ENCODE data around the gene BLTP3A. TPM values are rescaled to one million over a fixed set of nuclear protein-coding genes. Genes with fewer than 3 reads are reported as not detected.

The BLTP3A gene
- total and polyA plus RNA-seq, 2 of the 13 experiments (the other 11 are each of a cell fraction or from before 2014, with no cell fraction given), result 22.1 to 24.0 TPM

DNA sequence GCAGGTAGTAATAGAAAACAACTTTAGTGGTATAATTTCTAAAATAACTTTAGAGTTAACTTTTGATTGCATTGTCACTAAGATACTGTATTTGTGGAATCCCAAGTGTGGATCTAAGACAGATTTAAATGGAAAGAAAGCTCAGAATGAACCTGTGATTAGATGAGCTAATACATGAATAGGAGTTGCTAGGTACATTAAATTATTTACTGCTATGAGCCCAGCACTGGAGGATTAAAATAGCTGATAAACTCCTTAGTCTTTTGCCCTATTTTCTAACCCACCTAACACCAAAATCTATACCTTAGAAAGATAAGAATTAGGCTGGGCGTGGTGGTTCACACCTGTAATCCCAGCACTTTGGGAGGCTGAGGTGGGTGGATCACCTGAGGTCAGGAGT, 23.7 kb upstream of the BLTP3A start:
- H4K20me1 ChIP-seq (ENCODE audit: insufficient read depth, low read length), result peaks cover 2% of the 10 kb centered on the region; the same call in 1 of the 2 replicates
- ChIA-PET POLR2A (no interaction called here), CTCF (ENCODE audit: low intra/inter-chr PET ratio, low total read pairs) (no interaction called here)
- no TSS peak for BruUV-seq (replicated peaks)
- no peak for ATAC-seq
- no peak overlapping the region for H3K4me2 ChIP-seq (ENCODE audit: low read depth, low read length)
- H3K27ac ChIP-seq (ENCODE audit: extremely low read length, insufficient read depth, low read length), result no peak overlapping the region
- peaks cover 31 to 81% of the 10 kb centered on the region in 2 experiments for H3K36me3 ChIP-seq (replicated peaks in 1 of 2; ENCODE audit: control insufficient read depth in 1 of 2, insufficient read depth in 2 of 2, low read length in 2 of 2)
- no peaks in the 10 kb centered on the region for H3K9me3 ChIP-seq (ENCODE audit: low read length)
- in situ Hi-C loops (cut with HindIII; ENCODE audit: extremely low pct_ligation_motif_present, low pct_unique_long_range_greater_than_20kb) (no loop called here), intact Hi-C loops (cut with micrococcal nuclease; ENCODE audit: unreplicated experiment) (no loop called here)
- peaks cover 9% of the 10 kb centered on the region for H3K79me2 ChIP-seq (ENCODE audit: insufficient read depth, low read length)
- DNase-seq (ENCODE audit: low spot score), result no peak
- no peak for FAIRE-seq
- no peak overlapping the region for H2AFZ ChIP-seq (ENCODE audit: low read length)
- H3K4me3 ChIP-seq (replicated peaks in 1 of 3; ENCODE audit: insufficient read depth in 1 of 3, low read depth in 2 of 3, low read length in 3 of 3), result no peak overlapping the region
- no peaks in the 10 kb centered on the region for H3K4me1 ChIP-seq (ENCODE audit: insufficient read depth, low read length)
- TF ChIP-seq PHF21A (CRISPR knock-in tag; IDR thresholded peaks at IDR 0.05) (no peak), ISL2 (CRISPR knock-in tag; IDR thresholded peaks at IDR 0.05) (no peak)
- TF ChIP-seq, protein P1, sequence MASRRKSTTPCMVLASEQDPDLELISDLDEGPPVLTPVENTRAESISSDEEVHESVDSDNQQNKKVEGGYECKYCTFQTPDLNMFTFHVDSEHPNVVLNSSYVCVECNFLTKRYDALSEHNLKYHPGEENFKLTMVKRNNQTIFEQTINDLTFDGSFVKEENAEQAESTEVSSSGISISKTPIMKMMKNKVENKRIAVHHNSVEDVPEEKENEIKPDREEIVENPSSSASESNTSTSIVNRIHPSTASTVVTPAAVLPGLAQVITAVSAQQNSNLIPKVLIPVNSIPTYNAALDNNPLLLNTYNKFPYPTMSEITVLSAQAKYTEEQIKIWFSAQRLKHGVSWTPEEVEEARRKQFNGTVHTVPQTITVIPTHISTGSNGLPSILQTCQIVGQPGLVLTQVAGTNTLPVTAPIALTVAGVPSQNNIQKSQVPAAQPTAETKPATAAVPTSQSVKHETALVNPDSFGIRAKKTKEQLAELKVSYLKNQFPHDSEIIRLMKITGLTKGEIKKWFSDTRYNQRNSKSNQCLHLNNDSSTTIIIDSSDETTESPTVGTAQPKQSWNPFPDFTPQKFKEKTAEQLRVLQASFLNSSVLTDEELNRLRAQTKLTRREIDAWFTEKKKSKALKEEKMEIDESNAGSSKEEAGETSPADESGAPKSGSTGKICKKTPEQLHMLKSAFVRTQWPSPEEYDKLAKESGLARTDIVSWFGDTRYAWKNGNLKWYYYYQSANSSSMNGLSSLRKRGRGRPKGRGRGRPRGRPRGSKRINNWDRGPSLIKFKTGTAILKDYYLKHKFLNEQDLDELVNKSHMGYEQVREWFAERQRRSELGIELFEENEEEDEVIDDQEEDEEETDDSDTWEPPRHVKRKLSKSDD (CRISPR knock-in tag; IDR thresholded peaks at IDR 0.05; ENCODE audit: low read depth), result no peak
- H3K9ac ChIP-seq (ENCODE audit: insufficient read depth, low read depth, low read length), result no peak overlapping the region
- WGBS (ENCODE audit: low lambda C conversion rate), result 100% methylated on average over 1 of the region's 1 CpG
- H3K27me3 ChIP-seq (ENCODE audit: control insufficient read depth in 1 of 2, insufficient read depth in 2 of 2, low read length in 2 of 2), result no peaks in the 10 kb centered on the region

DNA sequence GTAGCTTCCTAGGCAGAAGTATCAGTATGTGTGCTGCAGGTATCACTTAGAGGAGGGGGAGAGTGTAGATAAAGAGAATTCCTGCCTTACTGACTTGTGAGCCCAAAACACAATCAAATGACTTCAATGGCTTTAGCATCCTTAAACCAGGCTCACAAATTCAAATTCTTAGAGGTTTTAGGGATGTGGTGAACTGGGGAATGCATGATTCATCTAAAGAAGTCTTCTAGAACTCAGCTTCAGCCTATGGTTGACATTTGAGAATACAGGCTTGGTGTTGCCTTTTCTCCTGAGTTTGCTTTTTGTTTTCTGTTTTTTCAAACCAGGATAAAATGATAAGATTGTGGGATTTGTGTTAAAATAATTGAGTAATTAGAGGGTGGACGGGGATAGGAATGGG, 20.2 kb upstream of the BLTP3A start:
- no TSS peak for BruUV-seq (replicated peaks)
- no peak overlapping the region for H3K9ac ChIP-seq (ENCODE audit: insufficient read depth, low read depth, low read length)
- no peaks in the 10 kb centered on the region for H3K9me3 ChIP-seq (ENCODE audit: low read length)
- 97% methylated on average over 1 of the region's 1 CpG for WGBS (ENCODE audit: low lambda C conversion rate)
- H3K27ac ChIP-seq (ENCODE audit: extremely low read length, insufficient read depth, low read length), result no peak overlapping the region
- intact Hi-C loops (cut with micrococcal nuclease; ENCODE audit: unreplicated experiment), result no loop called here
- ChIA-PET CTCF (ENCODE audit: low intra/inter-chr PET ratio, low total read pairs) (no interaction called here), POLR2A (no interaction called here)
- no peaks in the 10 kb centered on the region for H3K27me3 ChIP-seq (ENCODE audit: control insufficient read depth in 1 of 2, insufficient read depth in 2 of 2, low read length in 2 of 2)
- no peak overlapping the region for H2AFZ ChIP-seq (ENCODE audit: low read length)
- FAIRE-seq (peak; percentile 4), ATAC-seq (no peak), DNase-seq (ENCODE audit: low spot score) (no peak)
- peaks cover 28 to 78% of the 10 kb centered on the region in 2 experiments for H3K36me3 ChIP-seq (replicated peaks in 1 of 2; ENCODE audit: control insufficient read depth in 1 of 2, insufficient read depth in 2 of 2, low read length in 2 of 2)
- TF ChIP-seq RBFOX2 (IDR thresholded peaks at IDR 0.05; ENCODE audit: low read depth, low read length), result peak; percentile 29; the same call in 1 of the 2 replicates
- TF ChIP-seq SP1 (IDR thresholded peaks at IDR 0.05), result no peak
- no peak for TF ChIP-seq SP1 (CRISPR knock-in tag; IDR thresholded peaks at IDR 0.05)
- TF ChIP-seq ZNF780A (CRISPR knock-in tag; IDR thresholded peaks at IDR 0.05), result no peak
- no peak for TF ChIP-seq GABPB1 (CRISPR knock-in tag; IDR thresholded peaks at IDR 0.05)
- no peak overlapping the region for H3K4me2 ChIP-seq (ENCODE audit: low read depth, low read length)
- H3K79me2 ChIP-seq (ENCODE audit: insufficient read depth, low read length), result no peaks in the 10 kb centered on the region
- no peaks in the 10 kb centered on the region for H3K4me1 ChIP-seq (ENCODE audit: insufficient read depth, low read length)
- peaks cover 2% of the 10 kb centered on the region; the same call in 1 of the 2 replicates for H4K20me1 ChIP-seq (ENCODE audit: insufficient read depth, low read length)
- in situ Hi-C loops (cut with HindIII; ENCODE audit: extremely low pct_ligation_motif_present, low pct_unique_long_range_greater_than_20kb), result no loop called here
- no peak overlapping the region for H3K4me3 ChIP-seq (replicated peaks in 1 of 3; ENCODE audit: insufficient read depth in 1 of 3, low read depth in 2 of 3, low read length in 3 of 3)

All from HepG2 (cell line).